Loucy (cell line): ENCODE results near the gene C3orf70.

Source experiments
- H2AFZ ChIP-seq: fragments of 200-600 bp; sonication (generic); 2 replicates; pipeline ENCODE4 v1.6.0; 2016; ENCODE audit warnings: antibody characterized with exemption, mild to moderate bottlenecking, low read length, moderate library complexity
- H3F3A ChIP-seq: fragments of 200-600 bp; 2 replicates; pipeline ENCODE4 v1.6.0; 2016; ENCODE audit warnings: antibody characterized with exemption, low read depth, mild to moderate bottlenecking
- H3K27me3 ChIP-seq: fragments of 200-600 bp; sonication (generic); 2 replicates; pipeline ENCODE4 v1.6.1; 2014; ENCODE audit warnings: low read length, mild to moderate bottlenecking; ENCODE audit not compliant: insufficient read depth, poor library complexity, severe bottlenecking
- H3K36me3 ChIP-seq: fragments of 200-600 bp; sonication (generic); 2 replicates; pipeline ENCODE4 v1.6.1; 2016; ENCODE audit warnings: low read length; ENCODE audit not compliant: insufficient read depth
- H3K4me1 ChIP-seq: fragments of 200-600 bp; sonication (generic); 2 replicates; pipeline ENCODE4 v1.5.1; 2014; ENCODE audit warnings: low read length, mild to moderate bottlenecking; ENCODE audit not compliant: insufficient read depth, poor library complexity, severe bottlenecking
- H3K4me2 ChIP-seq: fragments of 200-600 bp; sonication (generic); 2 replicates; pipeline ENCODE4 v1.6.0; 2014; ENCODE audit warnings: antibody characterized with exemption, low read length, low read depth, mild to moderate bottlenecking; ENCODE audit not compliant: poor library complexity, severe bottlenecking
- H3K4me3 ChIP-seq: fragments of 200-600 bp; sonication (generic); 2 replicates; pipeline ENCODE4 v1.5.1; 2014; ENCODE audit warnings: low read length, mild to moderate bottlenecking, mixed read lengths; ENCODE audit not compliant: poor library complexity, severe bottlenecking
- H3K79me2 ChIP-seq: fragments of 200-600 bp; sonication (generic); 2 replicates; pipeline ENCODE4 v1.6.1; 2014; ENCODE audit warnings: low read length; ENCODE audit not compliant: insufficient read depth
- H3K9ac ChIP-seq: fragments of 200-600 bp; sonication (generic); 2 replicates; pipeline ENCODE4 v1.6.0; 2014; ENCODE audit warnings: mild to moderate bottlenecking, low read depth, low read length, moderate library complexity; ENCODE audit not compliant: poor library complexity, severe bottlenecking
- H3K9me2 ChIP-seq: fragments of 200-600 bp; sonication (generic); replicated peaks from 2 replicates; pipeline ENCODE4 v1.6.1; 2016; ENCODE audit warnings: low read depth, low read length, mixed read lengths
- H3K9me3 ChIP-seq: fragments of 200-600 bp; sonication (generic); 2 replicates; pipeline ENCODE4 v1.6.1; 2014; ENCODE audit warnings: mild to moderate bottlenecking, antibody characterized with exemption, low read length, low read depth; ENCODE audit not compliant: insufficient read depth
- H4K20me1 ChIP-seq: fragments of 200-600 bp; sonication (generic); 2 replicates; pipeline ENCODE4 v1.6.0; 2014; ENCODE audit warnings: antibody characterized with exemption, low read length, mild to moderate bottlenecking; ENCODE audit not compliant: insufficient read depth, poor library complexity, severe bottlenecking
- CTCF ChIP-seq: fragments of 200-600 bp; sonication (generic); conservative IDR thresholded peaks from 2 replicates; pipeline ENCODE4 v1.5.1; 2014; ENCODE audit warnings: mild to moderate bottlenecking, antibody characterized with exemption, low read length
- EZH2phosphoT487 ChIP-seq: fragments of 200-600 bp; IDR thresholded peaks from 2 replicates; pipeline ENCODE4 v1.6.1; 2018; ENCODE audit warnings: antibody characterized with exemption, mild to moderate bottlenecking, moderate library complexity, borderline replicate concordance

C3orf70 gene

GRCh38 chr3:185070491-185071286 lies 82.2 kb downstream of the C3orf70 start:
- Histone ChIP-seq H3K79me2 (no peaks in the 10 kb centered on the region), H3K27me3 (no peaks in the 10 kb centered on the region), H3K4me2 (no peak overlapping the region), H4K20me1 (no peaks in the 10 kb centered on the region), H3K9me2 (no peaks in the 10 kb centered on the region), H3F3A (no peaks in the 10 kb centered on the region), H3K4me1 (peaks cover 12% of the 10 kb centered on the region), H3K9me3 (no peaks in the 10 kb centered on the region), H2AFZ (peak overlapping the region; percentile 88), H3K9ac (no peak overlapping the region), H3K36me3 (no peaks in the 10 kb centered on the region), H3K4me3 (no peak overlapping the region)
- no peak for TF ChIP-seq EZH2phosphoT487
- TF ChIP-seq CTCF: peak; percentile 56

- 0 out of 2 replicates have a peak overlapping the region, but pooled peaks have one; percentile 88 for H2AFZ ChIP-seq
- no peak overlapping the region for H3K4me2 ChIP-seq
Measured at GRCh38 chr3:185069037-185070030, 83.5 kb downstream of the C3orf70 start.

GRCh38 chr3:185067173-185067572 lies 85.7 kb downstream of the C3orf70 start:
- TF ChIP-seq EZH2phosphoT487: no peak
- TF ChIP-seq CTCF: no peak
- Histone ChIP-seq H2AFZ (no peak overlapping the region), H3K9ac (no peak overlapping the region), H3K79me2 (no peaks in the 10 kb centered on the region), H3K27me3 (no peaks in the 10 kb centered on the region), H3K9me3 (no peaks in the 10 kb centered on the region), H3K36me3 (no peaks in the 10 kb centered on the region), H3F3A (no peaks in the 10 kb centered on the region), H3K4me1 (peaks cover 12% of the 10 kb centered on the region), H3K4me3 (no peak overlapping the region), H3K9me2 (no peaks in the 10 kb centered on the region), H3K4me2 (no peak overlapping the region), H4K20me1 (no peaks in the 10 kb centered on the region)

More at GRCh38 chr3:185069037-185070030, 83.5 kb downstream of the C3orf70 start:
- TF ChIP-seq CTCF (peak; percentile 49), EZH2phosphoT487 (no peak)
- Histone ChIP-seq H3F3A (no peaks in the 10 kb centered on the region), H3K9ac (no peak overlapping the region), H3K9me2 (no peaks in the 10 kb centered on the region), H3K9me3 (no peaks in the 10 kb centered on the region), H3K36me3 (no peaks in the 10 kb centered on the region), H3K4me3 (no peak overlapping the region), H3K27me3 (no peaks in the 10 kb centered on the region), H4K20me1 (no peaks in the 10 kb centered on the region), H3K4me1 (peaks cover 12% of the 10 kb centered on the region), H3K79me2 (no peaks in the 10 kb centered on the region)
